ENCODE measurements around the gene CACNB4. TPM values are rescaled to one million over a fixed set of nuclear protein-coding genes. Genes with fewer than 3 reads are reported as not detected.

CACNB4 gene
- total and polyA plus RNA-seq, 12 donors, result 0.09 to 0.95 (median 0.38) TPM

DNA sequence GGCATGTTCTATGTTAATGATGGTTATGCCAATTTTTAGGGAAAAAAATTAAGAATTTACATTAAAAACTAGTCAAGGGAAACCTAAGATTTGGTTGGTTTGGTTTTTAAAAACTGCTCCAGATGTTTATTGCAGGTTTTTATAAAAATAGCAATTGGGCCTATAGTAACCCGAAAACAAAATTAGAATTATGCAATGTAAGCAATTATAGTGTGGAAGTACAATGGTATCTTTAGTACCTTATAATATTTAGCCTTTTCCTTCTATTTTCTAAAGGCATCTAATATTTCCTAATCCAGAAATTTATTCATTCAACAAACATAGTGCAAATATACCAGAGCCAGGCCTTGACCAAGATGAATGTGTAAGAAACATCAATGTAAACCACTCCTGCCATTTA lies 27.3 kb downstream of the CACNB4 start:
- no peaks in the 10 kb centered on the region for H3K36me3 ChIP-seq
- DNase-seq, result no peak
- intact Hi-C loops (cut with DNase I), result no loop called here
- ATAC-seq, result no peak
- no peaks in the 10 kb centered on the region for H3K9me3 ChIP-seq
- TF ChIP-seq, protein P1, sequence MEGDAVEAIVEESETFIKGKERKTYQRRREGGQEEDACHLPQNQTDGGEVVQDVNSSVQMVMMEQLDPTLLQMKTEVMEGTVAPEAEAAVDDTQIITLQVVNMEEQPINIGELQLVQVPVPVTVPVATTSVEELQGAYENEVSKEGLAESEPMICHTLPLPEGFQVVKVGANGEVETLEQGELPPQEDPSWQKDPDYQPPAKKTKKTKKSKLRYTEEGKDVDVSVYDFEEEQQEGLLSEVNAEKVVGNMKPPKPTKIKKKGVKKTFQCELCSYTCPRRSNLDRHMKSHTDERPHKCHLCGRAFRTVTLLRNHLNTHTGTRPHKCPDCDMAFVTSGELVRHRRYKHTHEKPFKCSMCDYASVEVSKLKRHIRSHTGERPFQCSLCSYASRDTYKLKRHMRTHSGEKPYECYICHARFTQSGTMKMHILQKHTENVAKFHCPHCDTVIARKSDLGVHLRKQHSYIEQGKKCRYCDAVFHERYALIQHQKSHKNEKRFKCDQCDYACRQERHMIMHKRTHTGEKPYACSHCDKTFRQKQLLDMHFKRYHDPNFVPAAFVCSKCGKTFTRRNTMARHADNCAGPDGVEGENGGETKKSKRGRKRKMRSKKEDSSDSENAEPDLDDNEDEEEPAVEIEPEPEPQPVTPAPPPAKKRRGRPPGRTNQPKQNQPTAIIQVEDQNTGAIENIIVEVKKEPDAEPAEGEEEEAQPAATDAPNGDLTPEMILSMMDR (IDR thresholded peaks at IDR 0.05), result no peak
- 83 to 95% methylated on average over 1 of the region's 1 CpG for WGBS, 2 donors
- no peak overlapping the region for H3K4me3 ChIP-seq
- no peaks in the 10 kb centered on the region for H3K27me3 ChIP-seq
- H3K27ac ChIP-seq, result no peak overlapping the region
- peaks cover 0 to 7% (median 0%) of the 10 kb centered on the region in 9 donors for H3K4me1 ChIP-seq

DNA sequence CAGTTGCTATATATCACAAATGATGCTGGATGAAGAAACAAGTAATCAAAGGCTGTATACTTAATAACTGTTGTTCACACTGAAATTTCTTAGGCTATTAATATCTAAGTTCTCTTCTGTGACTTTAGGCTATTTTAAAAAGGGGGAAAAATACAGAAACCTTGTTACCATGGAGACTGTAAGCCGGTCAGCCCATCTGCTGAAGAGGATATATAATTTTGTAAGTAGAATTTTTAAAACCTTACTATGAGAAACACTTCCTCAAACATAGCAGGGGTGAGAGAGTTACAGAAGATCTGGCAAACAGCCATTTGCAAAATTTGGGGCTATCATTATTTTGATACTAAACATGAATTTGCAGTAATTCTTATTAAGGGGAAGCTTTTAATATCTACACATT lies 27.8 kb downstream of the CACNB4 start:
- H3K27me3 ChIP-seq, result no peaks in the 10 kb centered on the region
- no peaks in the 10 kb centered on the region for H3K9me3 ChIP-seq
- TF ChIP-seq, protein P1 (IDR thresholded peaks at IDR 0.05), result no peak
- H3K36me3 ChIP-seq, result no peaks in the 10 kb centered on the region
- no peak overlapping the region for H3K27ac ChIP-seq
- no peak for ATAC-seq
- H3K4me3 ChIP-seq, result no peak overlapping the region
- intact Hi-C loops (cut with DNase I), result no loop called here
- no peak for DNase-seq
- WGBS, 2 donors, result 57 to 64% methylated on average over 1 of the region's 1 CpG
- peaks cover 0 to 7% (median 0%) of the 10 kb centered on the region in 9 donors for H3K4me1 ChIP-seq

DNA sequence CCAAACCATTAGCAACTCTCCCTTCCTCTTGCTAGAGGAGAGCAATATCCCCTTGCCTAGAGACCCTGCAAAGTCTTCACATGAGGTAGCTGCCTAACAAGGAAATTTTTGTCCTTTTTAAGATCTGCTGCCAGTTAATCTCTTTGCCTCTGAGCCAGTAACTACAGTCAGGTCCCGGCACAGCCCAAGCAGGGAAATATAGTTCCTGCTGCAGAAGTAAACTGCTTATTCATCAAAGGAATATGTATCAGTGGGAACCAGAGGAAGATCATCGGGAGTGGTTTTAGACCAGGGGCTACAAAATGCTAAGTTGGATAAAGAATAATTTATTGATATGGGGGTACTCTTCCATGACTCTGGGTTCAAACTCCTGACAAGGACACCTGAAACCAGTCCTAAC lies 30.6 kb downstream of the CACNB4 start:
- Histone ChIP-seq H3K4me1 (peaks cover 0 to 11% (median 0%) of the 10 kb centered on the region in 9 donors), H3K4me3 (no peak overlapping the region), H3K27me3 (no peaks in the 10 kb centered on the region), H3K9me3 (no peaks in the 10 kb centered on the region), H3K27ac (no peak overlapping the region), H3K36me3 (no peaks in the 10 kb centered on the region)
- TF ChIP-seq, protein P1 (IDR thresholded peaks at IDR 0.05), result no peak
- intact Hi-C loops (cut with DNase I), result no loop called here
- 76 to 84% methylated on average over 2 of the region's 2 CpGs for WGBS, 2 donors
- DNase-seq (no peak), ATAC-seq (no peak)

DNA sequence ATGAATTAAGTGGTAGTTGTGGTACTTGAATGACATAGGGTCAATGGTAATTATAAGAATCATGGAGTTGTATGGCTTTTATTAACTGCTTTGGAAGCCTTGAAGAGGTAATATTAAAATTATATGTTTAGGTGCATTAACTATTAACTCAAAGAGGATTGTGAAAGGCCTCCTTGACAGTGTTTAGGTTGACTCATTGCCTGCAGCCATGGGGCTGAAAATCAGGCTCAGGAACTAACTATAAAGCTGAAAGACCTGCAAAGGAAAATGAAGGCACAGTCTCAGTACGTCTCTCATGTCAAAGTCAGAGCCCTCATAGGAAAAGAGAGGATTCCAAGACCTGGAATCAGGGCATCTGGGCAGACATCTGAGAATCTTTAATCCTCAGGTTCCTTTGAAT lies 31.0 kb downstream of the CACNB4 start:
- no peak overlapping the region for H3K4me3 ChIP-seq
- H3K27ac ChIP-seq, result no peak overlapping the region
- no peaks in the 10 kb centered on the region for H3K27me3 ChIP-seq
- H3K9me3 ChIP-seq, result no peaks in the 10 kb centered on the region
- intact Hi-C loops (cut with DNase I), result no loop called here
- peaks cover 0 to 15% (median 0%) of the 10 kb centered on the region in 9 donors for H3K4me1 ChIP-seq
- ATAC-seq, result no peak
- TF ChIP-seq, protein P1 (IDR thresholded peaks at IDR 0.05), result no peak
- no peaks in the 10 kb centered on the region for H3K36me3 ChIP-seq
- 93 to 97% methylated on average over 1 of the region's 1 CpG for WGBS, 2 donors
- no peak for DNase-seq

Data from heart right ventricle (tissue), 16 donors.